ENCODE measurements around the gene SLC35D2. TPM values are rescaled to one million over a fixed set of nuclear protein-coding genes. Genes with fewer than 3 reads are reported as not detected.

The SLC35D2 gene
- polyA plus RNA-seq, 1 donor from 2014 or later, result 0.07 TPM

GRCh38 chr9:96381125-96381524 lies 2.4 kb downstream of the SLC35D2 start:
- no peaks in the 10 kb centered on the region for H3K79me2 ChIP-seq (replicated peaks; ENCODE audit: insufficient read depth, low read length)
- H3K27ac ChIP-seq (ENCODE audit: low read length), result no peak overlapping the region
- H2AFZ ChIP-seq (ENCODE audit: low read depth, low read length), result no peak overlapping the region
- H3K36me3 ChIP-seq (ENCODE audit: insufficient read depth, low read length), result no peaks in the 10 kb centered on the region
- TF ChIP-seq SMC3 (conservative IDR thresholded peaks at IDR 0.05; ENCODE audit: poor library complexity), result no peak
- no peak for TF ChIP-seq REST (IDR thresholded peaks at IDR 0.05; ENCODE audit: borderline replicate concordance)
- TF ChIP-seq RAD21 (conservative IDR thresholded peaks at IDR 0.05), result no peak
- no peaks in the 10 kb centered on the region for H4K20me1 ChIP-seq (ENCODE audit: insufficient read depth)
- no peak overlapping the region for H3K4me3 ChIP-seq (ENCODE audit: low read length)
- H3K4me2 ChIP-seq (ENCODE audit: low read length), result no peak overlapping the region
- no peaks in the 10 kb centered on the region for H3F3A ChIP-seq (ENCODE audit: insufficient read depth, low read length, poor library complexity, severe bottlenecking)
- H3K9me2 ChIP-seq (ENCODE audit: insufficient read depth, low read length), result no peaks in the 10 kb centered on the region
- no peaks in the 10 kb centered on the region for H3K9me3 ChIP-seq (ENCODE audit: low read length)
- no peak overlapping the region for H3K9ac ChIP-seq (ENCODE audit: low read length)
- H3K27me3 ChIP-seq (ENCODE audit: insufficient read depth, low read depth, low read length), result peaks cover 20% of the 10 kb centered on the region

GRCh38 chr9:96379461-96379860 lies 4.0 kb downstream of the SLC35D2 start:
- no peaks in the 10 kb centered on the region for H3K9me2 ChIP-seq (ENCODE audit: insufficient read depth, low read length)
- H3K27ac ChIP-seq (ENCODE audit: low read length), result no peak overlapping the region
- no peak for TF ChIP-seq EZH2 (IDR thresholded peaks at IDR 0.05; ENCODE audit: borderline replicate concordance, insufficient read depth, low read length, poor library complexity, severe bottlenecking)
- no peaks in the 10 kb centered on the region for H3F3A ChIP-seq (ENCODE audit: insufficient read depth, low read length, poor library complexity, severe bottlenecking)
- H3K27me3 ChIP-seq (ENCODE audit: insufficient read depth, low read depth, low read length), result peaks cover 20% of the 10 kb centered on the region
- no peak overlapping the region for H3K4me2 ChIP-seq (ENCODE audit: low read length)
- H3K79me2 ChIP-seq (replicated peaks; ENCODE audit: insufficient read depth, low read length), result no peaks in the 10 kb centered on the region
- no peaks in the 10 kb centered on the region for H4K20me1 ChIP-seq (ENCODE audit: insufficient read depth)
- H3K4me3 ChIP-seq (ENCODE audit: low read length), result no peak overlapping the region
- no peaks in the 10 kb centered on the region for H3K36me3 ChIP-seq (ENCODE audit: insufficient read depth, low read length)
- H3K9me3 ChIP-seq (ENCODE audit: low read length), result no peaks in the 10 kb centered on the region
- H2AFZ ChIP-seq (ENCODE audit: low read depth, low read length), result no peak overlapping the region
- no peak overlapping the region for H3K9ac ChIP-seq (ENCODE audit: low read length)

GRCh38 chr9:96378187-96378586 lies 5.3 kb downstream of the SLC35D2 start:
- Histone ChIP-seq H3K9me2 (ENCODE audit: insufficient read depth, low read length) (no peaks in the 10 kb centered on the region), H3K4me3 (ENCODE audit: low read length) (no peak overlapping the region), H2AFZ (ENCODE audit: low read depth, low read length) (no peak overlapping the region), H3K36me3 (ENCODE audit: insufficient read depth, low read length) (no peaks in the 10 kb centered on the region), H3K27ac (ENCODE audit: low read length) (no peak overlapping the region), H3K79me2 (replicated peaks; ENCODE audit: insufficient read depth, low read length) (no peaks in the 10 kb centered on the region), H3K9ac (ENCODE audit: low read length) (no peak overlapping the region), H3K9me3 (ENCODE audit: low read length) (no peaks in the 10 kb centered on the region), H4K20me1 (ENCODE audit: insufficient read depth) (no peaks in the 10 kb centered on the region), H3K4me2 (ENCODE audit: low read length) (no peak overlapping the region), H3K27me3 (ENCODE audit: insufficient read depth, low read depth, low read length) (peaks cover 11% of the 10 kb centered on the region), H3F3A (ENCODE audit: insufficient read depth, low read length, poor library complexity, severe bottlenecking) (no peaks in the 10 kb centered on the region)
- TF ChIP-seq POLR2AphosphoS5 (IDR thresholded peaks at IDR 0.05), result no peak
- TF ChIP-seq REST (IDR thresholded peaks at IDR 0.05; ENCODE audit: borderline replicate concordance), result no peak
- no peak for TF ChIP-seq TAF1 (IDR thresholded peaks at IDR 0.05; ENCODE audit: low read depth)
- TF ChIP-seq EZH2 (IDR thresholded peaks at IDR 0.05; ENCODE audit: borderline replicate concordance, insufficient read depth, low read length, poor library complexity, severe bottlenecking), result no peak
- no peak for TF ChIP-seq SMC3 (conservative IDR thresholded peaks at IDR 0.05; ENCODE audit: poor library complexity)
- TF ChIP-seq MXI1 (conservative IDR thresholded peaks at IDR 0.05; ENCODE audit: poor library complexity, severe bottlenecking), result no peak
- no peak for TF ChIP-seq EP300 (conservative IDR thresholded peaks at IDR 0.05; ENCODE audit: poor library complexity, severe bottlenecking)
- TF ChIP-seq CTCF (IDR thresholded peaks at IDR 0.05; ENCODE audit: poor library complexity, severe bottlenecking), result no peak
- TF ChIP-seq RAD21 (conservative IDR thresholded peaks at IDR 0.05), result no peak
